Suprapubic skin (tissue), 4 donors: ENCODE measurements around the gene DDC. TPM values are rescaled to one million over a fixed set of nuclear protein-coding genes. Genes with fewer than 3 reads are reported as not detected.
"Not testable (repeated sequence)": the region's sequence is repeated elsewhere in the genome, so short reads cannot be mapped to it uniquely, and the experiment has no call there.

ENCODE experiments used
- DNase-seq, 2 donors: peaks; one replicate each; pipeline ENCODE4 v3.0.0-alpha.2; 2019; ENCODE audit warnings: low spot score in 2 of 2
- H3K27ac ChIP-seq: fragments of 200-600 bp; sonication (generic); one replicate; pipeline ENCODE4 v1.5.1; 2019
- H3K27me3 ChIP-seq: fragments of 200-600 bp; sonication (generic); one replicate; pipeline ENCODE4 v1.5.1; 2019
- H3K36me3 ChIP-seq: fragments of 200-600 bp; sonication (generic); one replicate; pipeline ENCODE4 v1.5.1; 2019
- H3K4me1 ChIP-seq: fragments of 200-600 bp; sonication (generic); one replicate; pipeline ENCODE4 v1.5.1; 2019
- H3K4me3 ChIP-seq: fragments of 200-600 bp; sonication (generic); one replicate; pipeline ENCODE4 v1.5.1; 2019; ENCODE audit warnings: mild to moderate bottlenecking
- H3K9me3 ChIP-seq: fragments of 200-600 bp; sonication (generic); one replicate; pipeline ENCODE4 v1.5.1; 2019
- EP300 ChIP-seq: sonication (generic); formaldehyde crosslinking; IDR thresholded peaks from one replicate; pipeline ENCODE4 v1.6.1; 2017; ENCODE audit warnings: antibody characterized with exemption
- POLR2A ChIP-seq, 2 donors: fragments of 450-650 bp; IDR thresholded peaks; one replicate each; pipeline ENCODE4 v1.6.1; 2017; ENCODE audit warnings: antibody characterized with exemption in 2 of 2, mild to moderate bottlenecking in 2 of 2, moderate library complexity in 2 of 2
- POLR2AphosphoS5 ChIP-seq, 3 donors: sonication (generic); formaldehyde crosslinking; IDR thresholded peaks; one replicate each; pipeline ENCODE4 v1.6.1; 2017; ENCODE audit warnings: antibody characterized with exemption in 3 of 3
- WGBS: methylation state at CpG from one replicate; pipeline ENCODE4 v1.1.5; 2018; 5-methylcytosine and 5-hydroxymethylcytosine counted together
- total RNA-seq, 4 donors: library from RNA; depleted of rRNA; stranded (reverse); fragments of >200 nt; gene quantifications; one replicate each; pipeline ENCODE4 v1.1.0, GENCODE V29; 2016
- TF ChIP-seq, protein P1 (sequence below), 2 donors: fragments of 200-600 bp in 1 of 2; fragments of 450-650 bp in 1 of 2; sonication (generic) in 1 of 2; IDR thresholded peaks; one replicate each; pipeline ENCODE4 v1.5.1; 2016 to 2019; ENCODE audit warnings: antibody characterized with exemption in 2 of 2, mild to moderate bottlenecking in 1 of 2, moderate library complexity in 1 of 2

DDC gene
- total RNA-seq, 4 donors from 2014 or later, result 1.6 to 3.6 TPM; not detected in 2

DNA sequence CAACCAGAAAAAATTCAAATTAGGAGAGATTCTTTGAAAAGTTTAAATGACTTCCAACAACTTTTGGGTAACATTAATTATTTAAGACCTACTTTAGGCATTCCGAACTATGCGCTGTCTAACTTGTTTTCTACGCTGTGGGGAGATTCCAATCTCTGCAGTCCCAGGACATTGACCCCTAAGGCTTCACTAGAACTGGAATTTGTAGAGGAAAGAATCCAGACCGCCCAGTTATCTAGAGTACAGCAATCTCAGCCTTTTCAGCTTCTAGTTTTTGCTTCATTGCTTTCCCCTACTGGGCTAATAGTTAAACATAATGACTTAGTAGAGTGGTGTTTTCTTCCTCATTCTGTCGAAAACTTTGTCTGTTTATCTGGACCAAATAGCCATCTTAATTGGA, 14.9 kb upstream of the DDC start:
- Histone ChIP-seq H3K27me3 (no peaks in the 10 kb centered on the region), H3K4me1 (no peaks in the 10 kb centered on the region), H3K27ac (no peak overlapping the region), H3K36me3 (no peaks in the 10 kb centered on the region), H3K4me3 (no peak overlapping the region), H3K9me3 (no peaks in the 10 kb centered on the region)
- no peak for TF ChIP-seq POLR2A (IDR thresholded peaks at IDR 0.05)
- WGBS, result 82% methylated on average over 5 of the region's 5 CpGs
- DNase-seq, result no peak

DNA sequence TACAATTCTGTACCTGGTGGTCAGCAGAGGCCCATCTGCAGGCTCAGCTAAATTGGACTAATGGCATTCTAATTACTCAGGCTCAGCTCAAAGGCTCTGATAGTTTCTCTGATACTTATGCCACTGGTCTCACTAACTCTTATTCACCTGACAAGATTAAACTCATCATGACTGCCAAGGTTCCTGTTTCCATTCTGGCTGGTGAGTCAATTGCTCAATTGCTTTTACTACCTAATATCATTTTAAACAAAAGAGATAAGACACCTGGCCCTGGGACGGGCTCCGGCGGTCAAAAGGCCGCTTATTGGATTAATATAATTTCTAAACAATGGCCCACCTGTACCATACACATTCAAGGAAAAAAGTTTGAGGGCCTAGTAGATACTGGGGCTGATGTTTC, 12.9 kb upstream of the DDC start:
- H3K27me3 ChIP-seq, H3K36me3 ChIP-seq, DNase-seq, H3K27ac ChIP-seq, H3K4me1 ChIP-seq, H3K4me3 ChIP-seq, H3K9me3 ChIP-seq: not testable (repeated sequence)
- WGBS, result 77% methylated on average over 4 of the region's 4 CpGs

DNA sequence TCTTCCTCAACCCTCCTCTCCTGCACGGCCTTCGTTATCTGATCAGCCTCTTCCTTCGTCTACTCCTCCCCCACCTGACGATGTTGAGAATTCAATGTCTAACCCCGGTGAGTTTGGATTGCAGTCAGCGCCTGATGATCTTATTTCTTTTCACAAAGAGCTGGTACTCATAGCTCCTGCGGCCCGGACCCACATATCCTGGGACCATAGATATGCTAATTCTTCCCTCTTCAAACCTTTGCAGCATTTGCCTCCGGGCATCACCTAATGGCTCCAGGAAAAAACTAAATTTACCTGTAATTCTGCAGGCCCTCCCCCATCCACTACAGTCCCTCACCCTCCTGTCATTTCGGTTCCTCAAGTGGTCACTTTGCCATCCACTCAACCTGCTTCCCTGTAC, 12.4 kb upstream of the DDC start:
- Histone ChIP-seq H3K36me3 (no peaks in the 10 kb centered on the region), H3K27ac (no peak overlapping the region), H3K27me3 (no peaks in the 10 kb centered on the region), H3K9me3 (no peaks in the 10 kb centered on the region), H3K4me3 (no peak overlapping the region), H3K4me1 (no peaks in the 10 kb centered on the region)
- no peak for DNase-seq
- WGBS, result 85% methylated on average over 10 of the region's 10 CpGs
- TF ChIP-seq, protein P1, sequence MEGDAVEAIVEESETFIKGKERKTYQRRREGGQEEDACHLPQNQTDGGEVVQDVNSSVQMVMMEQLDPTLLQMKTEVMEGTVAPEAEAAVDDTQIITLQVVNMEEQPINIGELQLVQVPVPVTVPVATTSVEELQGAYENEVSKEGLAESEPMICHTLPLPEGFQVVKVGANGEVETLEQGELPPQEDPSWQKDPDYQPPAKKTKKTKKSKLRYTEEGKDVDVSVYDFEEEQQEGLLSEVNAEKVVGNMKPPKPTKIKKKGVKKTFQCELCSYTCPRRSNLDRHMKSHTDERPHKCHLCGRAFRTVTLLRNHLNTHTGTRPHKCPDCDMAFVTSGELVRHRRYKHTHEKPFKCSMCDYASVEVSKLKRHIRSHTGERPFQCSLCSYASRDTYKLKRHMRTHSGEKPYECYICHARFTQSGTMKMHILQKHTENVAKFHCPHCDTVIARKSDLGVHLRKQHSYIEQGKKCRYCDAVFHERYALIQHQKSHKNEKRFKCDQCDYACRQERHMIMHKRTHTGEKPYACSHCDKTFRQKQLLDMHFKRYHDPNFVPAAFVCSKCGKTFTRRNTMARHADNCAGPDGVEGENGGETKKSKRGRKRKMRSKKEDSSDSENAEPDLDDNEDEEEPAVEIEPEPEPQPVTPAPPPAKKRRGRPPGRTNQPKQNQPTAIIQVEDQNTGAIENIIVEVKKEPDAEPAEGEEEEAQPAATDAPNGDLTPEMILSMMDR (IDR thresholded peaks at IDR 0.05), result no peak
- no peak for TF ChIP-seq POLR2AphosphoS5 (IDR thresholded peaks at IDR 0.05)
- TF ChIP-seq EP300, result no peak
- no peak for TF ChIP-seq POLR2A (IDR thresholded peaks at IDR 0.05)

DNA sequence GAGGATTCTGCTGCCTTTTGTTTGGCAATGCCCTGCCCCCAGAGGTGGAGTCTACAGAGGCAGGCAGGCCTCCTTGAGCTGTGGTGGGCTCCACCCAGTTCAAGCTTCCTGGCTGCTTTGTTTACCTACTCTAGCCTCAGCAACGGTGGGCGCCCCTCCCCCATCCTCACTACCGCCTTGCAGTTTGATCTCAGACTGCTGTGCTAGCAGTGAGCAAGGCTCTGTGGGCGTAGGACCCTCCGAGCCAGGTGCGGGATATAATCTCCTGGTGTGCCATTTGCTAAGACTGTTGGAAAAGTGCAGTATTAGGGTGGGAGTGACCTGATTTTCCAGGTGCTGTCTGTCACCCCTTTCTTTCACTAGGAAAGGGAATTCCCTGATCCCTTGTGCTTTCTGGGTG, 11.2 kb upstream of the DDC start:
- not testable (repeated sequence) for H3K4me3 ChIP-seq, DNase-seq, H3K27me3 ChIP-seq, H3K9me3 ChIP-seq, H3K27ac ChIP-seq, H3K4me1 ChIP-seq, H3K36me3 ChIP-seq
- 83% methylated on average over 3 of the region's 6 CpGs for WGBS

DNA sequence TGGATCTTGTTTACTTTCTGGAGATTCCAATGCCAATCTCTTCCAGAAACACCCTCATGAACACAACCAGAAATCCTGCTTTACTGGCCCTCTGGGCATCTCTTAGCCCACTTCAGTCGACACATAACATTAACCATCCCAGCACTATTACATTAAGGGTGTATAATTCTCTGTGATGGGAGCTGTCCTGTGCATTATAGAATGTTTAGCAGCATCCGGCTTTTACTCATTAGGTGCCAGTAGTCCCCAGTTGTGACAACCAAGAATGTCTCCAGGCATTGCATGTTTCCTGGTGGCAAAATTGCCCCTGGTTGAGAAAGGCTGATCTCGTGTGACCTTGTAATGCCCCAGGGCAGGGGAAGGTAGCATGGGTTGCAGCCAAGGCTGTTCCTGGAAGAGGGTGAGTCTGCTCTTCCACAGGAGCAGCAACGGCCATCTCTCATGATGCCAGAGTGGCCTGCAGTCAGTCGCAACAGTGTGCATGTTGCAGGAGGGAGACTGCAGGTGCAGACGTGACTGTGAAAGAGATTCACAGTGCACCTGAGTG, 2.6 kb upstream of the DDC start:
- Histone ChIP-seq H3K4me1 (no peaks in the 10 kb centered on the region), H3K9me3 (no peaks in the 10 kb centered on the region), H3K27me3 (no peaks in the 10 kb centered on the region), H3K36me3 (no peaks in the 10 kb centered on the region), H3K4me3 (no peak overlapping the region), H3K27ac (no peak overlapping the region)
- WGBS, result 87% methylated on average over 6 of the region's 6 CpGs
- TF ChIP-seq, protein P1 (IDR thresholded peaks at IDR 0.05), result no peak
- no peak for TF ChIP-seq POLR2AphosphoS5 (IDR thresholded peaks at IDR 0.05)
- TF ChIP-seq POLR2A (IDR thresholded peaks at IDR 0.05), result no peak
- TF ChIP-seq EP300, result no peak
- no peak for DNase-seq

DNA sequence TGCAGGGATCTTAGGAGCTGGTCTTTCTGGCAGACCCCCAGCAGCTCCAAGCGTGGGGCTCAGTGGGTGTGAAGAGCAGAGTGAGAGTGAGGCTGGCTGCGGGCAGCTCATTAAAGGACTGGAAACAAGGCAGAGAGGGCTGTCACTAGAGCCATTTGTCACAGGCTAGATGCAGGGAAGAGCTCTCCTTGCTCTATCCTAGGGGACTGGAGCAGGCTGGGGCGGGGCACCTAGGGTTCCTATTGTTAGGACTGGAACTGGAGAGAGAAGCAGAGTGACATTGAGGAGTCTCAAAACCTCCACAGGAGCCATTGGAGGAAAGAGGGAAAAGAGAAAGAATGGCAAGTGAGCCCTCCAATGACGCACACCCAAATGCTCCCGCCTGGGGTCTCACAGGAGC, 772 bp upstream of the DDC start:
- peaks cover 3% of the 10 kb centered on the region for H3K27me3 ChIP-seq
- 60% methylated on average over 5 of the region's 5 CpGs for WGBS
- TF ChIP-seq POLR2A (IDR thresholded peaks at IDR 0.05) (no peak), EP300 (no peak), POLR2AphosphoS5 (IDR thresholded peaks at IDR 0.05) (no peak)
- TF ChIP-seq, protein P1 (IDR thresholded peaks at IDR 0.05), result no peak

DNA sequence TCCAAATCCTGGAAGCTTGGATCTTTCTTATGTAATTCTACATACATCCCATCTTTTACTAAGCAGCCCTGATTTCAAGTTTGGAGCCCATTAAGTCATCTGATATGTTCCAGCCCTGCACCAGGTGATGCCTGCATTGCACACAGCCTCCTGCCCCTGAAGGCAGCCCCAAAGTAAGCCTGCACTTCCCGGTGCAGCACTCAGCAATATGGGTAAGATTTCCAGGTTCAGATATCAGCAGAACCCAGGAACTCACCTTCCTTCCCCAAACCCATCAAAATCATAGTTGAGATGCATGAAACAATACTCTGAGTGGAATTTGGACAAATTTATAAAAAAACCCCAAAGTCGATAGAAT, 333 bp upstream of the DDC start:
- no peak overlapping the region for H3K4me3 ChIP-seq
- no peaks in the 10 kb centered on the region for H3K4me1 ChIP-seq
- no peak for DNase-seq
- H3K27ac ChIP-seq, result no peak overlapping the region
- no peaks in the 10 kb centered on the region for H3K9me3 ChIP-seq
- H3K27me3 ChIP-seq, result peaks cover 6% of the 10 kb centered on the region
- no peaks in the 10 kb centered on the region for H3K36me3 ChIP-seq
- TF ChIP-seq POLR2AphosphoS5 (IDR thresholded peaks at IDR 0.05), result no peak
- no peak for TF ChIP-seq POLR2A (IDR thresholded peaks at IDR 0.05)
- TF ChIP-seq, protein P1 (IDR thresholded peaks at IDR 0.05), result no peak
- 70% methylated on average over 2 of the region's 2 CpGs for WGBS

More for the DNA sequence above, 772 bp upstream of the DDC start:
- no peak overlapping the region for H3K4me3 ChIP-seq
- no peaks in the 10 kb centered on the region for H3K4me1 ChIP-seq
- H3K36me3 ChIP-seq, result no peaks in the 10 kb centered on the region
- H3K9me3 ChIP-seq, result no peaks in the 10 kb centered on the region
- no peak for DNase-seq
- H3K27ac ChIP-seq, result no peak overlapping the region
